SJSA1 (cell line): ENCODE results near the gene EML1. TPM values are rescaled to one million over a fixed set of nuclear protein-coding genes. Genes with fewer than 3 reads are reported as not detected.

Source experiments
- DNase-seq, 2 experiments: peaks; one replicate each; pipeline ENCODE4 v3.0.0-alpha.2; 2015 to 2020; ENCODE audit warnings: low spot score in 2 of 2, low read depth in 1 of 2
- H3K27ac ChIP-seq: fragments of 250-450 bp; sonication (Bioruptor Pico); 2 replicates; pipeline ENCODE4 v1.5.1; 2020; ENCODE audit warnings: mild to moderate bottlenecking, moderate library complexity
- H3K27me3 ChIP-seq: fragments of 250-450 bp; sonication (Bioruptor Pico); replicated peaks from 2 replicates; pipeline ENCODE4 v1.5.1; 2020; ENCODE audit warnings: mild to moderate bottlenecking, moderate library complexity
- H3K36me3 ChIP-seq: fragments of 250-450 bp; sonication (Bioruptor Pico); 2 replicates; pipeline ENCODE4 v1.5.1; 2020; ENCODE audit warnings: mild to moderate bottlenecking
- H3K4me1 ChIP-seq: fragments of 250-450 bp; sonication (Bioruptor Pico); replicated peaks from 2 replicates; pipeline ENCODE4 v1.6.1; 2021; ENCODE audit warnings: mild to moderate bottlenecking
- H3K4me3 ChIP-seq: fragments of 250-450 bp; sonication (Bioruptor Pico); 2 replicates; pipeline ENCODE4 v1.5.1; 2020; ENCODE audit warnings: mild to moderate bottlenecking
- H3K9me3 ChIP-seq: fragments of 250-450 bp; sonication (Bioruptor Pico); replicated peaks from 2 replicates; pipeline ENCODE4 v1.5.1; 2020; ENCODE audit warnings: mild to moderate bottlenecking
- total RNA-seq: library from RNA; depleted of rRNA; stranded (reverse); fragments of >200 nt; shearing (Covaris generic); gene quantifications from 2 replicates; pipeline ENCODE4 v1.2.3, GENCODE V29; 2014

Gene EML1
- total RNA-seq, 1 experiment from 2014 or later: 86.7 TPM

DNA sequence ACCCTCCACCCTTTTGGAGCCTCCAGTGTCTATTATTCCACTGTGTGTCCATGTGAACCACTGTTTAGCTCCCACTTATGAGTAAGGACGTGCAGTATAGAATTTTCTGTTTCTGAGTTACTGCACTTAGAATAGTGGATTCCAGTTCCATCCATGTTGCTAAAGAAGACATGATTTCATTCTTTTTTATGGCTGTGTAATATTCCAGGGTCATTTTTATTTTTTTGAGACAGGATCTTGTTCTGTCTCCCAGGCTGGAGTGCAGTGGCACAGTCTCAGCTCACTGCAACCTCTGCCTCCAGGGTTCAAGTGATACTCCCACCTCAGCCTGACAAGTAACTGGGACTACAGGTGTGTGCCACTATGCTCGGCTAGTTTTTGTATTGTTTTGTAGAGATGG is 31.6 kb downstream of the EML1 start:
- H3K4me1 ChIP-seq: no peaks in the 10 kb centered on the region
- no peak for DNase-seq
- no peaks in the 10 kb centered on the region for H3K27me3 ChIP-seq
- no peaks in the 10 kb centered on the region for H3K9me3 ChIP-seq
- H3K36me3 ChIP-seq: peaks cover 6% of the 10 kb centered on the region; the same call in 1 of the 2 replicates
- H3K27ac ChIP-seq: no peak overlapping the region
- H3K4me3 ChIP-seq: no peak overlapping the region

DNA sequence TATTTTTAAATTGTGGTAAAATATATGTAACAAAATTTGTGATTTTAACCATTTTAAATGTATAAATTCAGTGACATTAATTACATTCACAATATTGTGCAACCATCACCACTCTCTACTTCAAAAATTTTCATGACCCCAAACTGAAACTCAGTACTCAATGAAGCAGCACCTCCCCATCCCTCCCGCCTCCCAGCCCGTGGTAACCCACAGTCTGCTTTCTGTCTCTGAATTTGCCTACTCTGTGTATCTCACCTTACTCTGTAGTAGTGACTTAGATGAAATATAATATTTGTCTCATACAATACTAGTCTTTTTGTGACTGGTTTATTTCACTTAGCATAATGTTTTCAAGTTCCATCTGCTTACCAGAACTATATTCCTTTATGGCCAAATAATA is 36.2 kb downstream of the EML1 start:
- Histone ChIP-seq H3K27ac (no peak overlapping the region), H3K36me3 (peaks cover 4% of the 10 kb centered on the region; the same call in 1 of the 2 replicates), H3K4me3 (no peak overlapping the region), H3K27me3 (no peaks in the 10 kb centered on the region), H3K9me3 (no peaks in the 10 kb centered on the region), H3K4me1 (0 out of 2 replicates have a peak, but pooled peaks cover 5% of the 10 kb centered on the region)
- DNase-seq: no peak

DNA sequence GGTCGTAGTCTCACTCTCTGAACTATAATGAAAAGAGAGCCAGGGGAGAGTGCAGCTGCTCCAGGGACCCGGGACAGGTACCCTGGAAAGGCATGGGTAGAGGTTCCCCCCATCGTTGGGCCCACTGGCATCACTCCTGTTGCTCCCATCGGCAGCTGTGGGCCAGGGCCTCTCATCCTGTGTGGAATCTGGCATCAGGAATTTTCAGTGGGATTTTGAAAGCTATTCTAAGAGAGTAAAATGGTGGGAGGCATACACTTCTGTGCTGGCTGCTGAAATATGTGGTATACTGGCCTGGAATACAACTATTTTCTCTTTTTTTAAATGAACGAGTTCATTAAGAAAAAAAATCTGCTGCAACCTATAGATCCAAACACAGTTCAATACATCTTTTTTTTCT is 38.1 kb downstream of the EML1 start:
- Histone ChIP-seq H3K27ac (no peak overlapping the region), H3K4me1 (0 out of 2 replicates have a peak, but pooled peaks cover 5% of the 10 kb centered on the region), H3K36me3 (no peaks in the 10 kb centered on the region), H3K9me3 (no peaks in the 10 kb centered on the region), H3K27me3 (no peaks in the 10 kb centered on the region), H3K4me3 (no peak overlapping the region)
- no peak for DNase-seq

DNA sequence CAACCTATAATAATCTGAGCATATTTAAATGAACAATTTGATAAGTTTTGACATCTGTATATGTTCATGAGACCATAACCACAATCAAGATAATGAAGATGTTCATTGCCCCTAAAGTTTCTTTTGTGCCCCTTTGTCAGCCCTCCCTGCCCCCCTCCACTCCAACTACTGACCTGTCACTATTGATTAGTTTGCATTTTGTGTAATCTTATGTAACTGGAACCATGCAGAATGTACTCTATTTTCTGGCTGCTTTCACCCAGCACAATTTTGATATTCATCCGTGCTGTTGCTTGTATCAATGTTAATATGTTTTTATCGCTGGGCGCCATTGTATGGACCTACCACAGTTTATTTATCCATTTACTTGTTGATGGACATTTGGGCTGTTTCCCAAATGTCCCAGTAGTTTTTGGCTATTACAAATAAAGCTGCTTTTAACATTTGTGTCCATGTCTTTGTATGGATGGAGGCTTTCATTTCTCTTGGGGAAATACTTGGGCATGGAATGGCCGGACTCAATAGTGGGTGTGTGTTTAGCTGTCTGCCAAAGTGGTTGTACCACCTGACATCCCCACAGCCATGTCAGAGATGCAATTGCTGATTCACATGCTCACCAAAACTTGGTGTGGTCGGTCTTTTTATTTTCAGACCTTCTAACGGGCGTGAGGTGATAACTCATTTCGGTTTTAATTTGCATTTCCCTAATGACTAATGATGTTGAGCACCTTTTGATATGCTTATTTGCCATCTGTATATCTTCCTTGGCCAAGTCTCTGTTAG is 38.9 kb downstream of the EML1 start:
- Histone ChIP-seq H3K4me1 (0 out of 2 replicates have a peak, but pooled peaks cover 5% of the 10 kb centered on the region), H3K27me3 (no peaks in the 10 kb centered on the region), H3K4me3 (no peak overlapping the region), H3K27ac (no peak overlapping the region), H3K36me3 (no peaks in the 10 kb centered on the region), H3K9me3 (no peaks in the 10 kb centered on the region)
- DNase-seq: no peak

DNA sequence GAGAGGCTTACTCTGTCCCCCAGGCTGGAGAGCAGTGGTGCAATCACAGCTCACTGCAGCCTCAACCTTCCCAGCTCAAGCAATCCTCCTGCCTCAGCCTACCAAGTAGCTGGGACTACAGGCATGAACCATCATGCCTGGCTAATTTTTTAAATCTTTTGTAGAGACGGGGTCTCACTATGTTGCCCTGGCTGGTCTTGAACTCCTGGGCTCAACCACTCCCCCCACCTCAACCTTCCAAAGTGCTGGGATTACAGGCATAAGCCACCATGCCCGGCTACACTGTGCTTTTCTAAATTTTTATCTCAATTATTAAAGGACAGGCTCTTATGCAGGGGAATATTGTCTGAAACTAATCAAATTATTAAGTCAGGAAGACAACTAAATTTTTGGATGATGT is 44.6 kb downstream of the EML1 start:
- no peak for DNase-seq
- no peaks in the 10 kb centered on the region for H3K27me3 ChIP-seq
- H3K4me1 ChIP-seq: peaks cover 11% of the 10 kb centered on the region
- H3K36me3 ChIP-seq: no peaks in the 10 kb centered on the region
- no peaks in the 10 kb centered on the region for H3K9me3 ChIP-seq
- no peak overlapping the region for H3K27ac ChIP-seq
- H3K4me3 ChIP-seq: no peak overlapping the region

DNA sequence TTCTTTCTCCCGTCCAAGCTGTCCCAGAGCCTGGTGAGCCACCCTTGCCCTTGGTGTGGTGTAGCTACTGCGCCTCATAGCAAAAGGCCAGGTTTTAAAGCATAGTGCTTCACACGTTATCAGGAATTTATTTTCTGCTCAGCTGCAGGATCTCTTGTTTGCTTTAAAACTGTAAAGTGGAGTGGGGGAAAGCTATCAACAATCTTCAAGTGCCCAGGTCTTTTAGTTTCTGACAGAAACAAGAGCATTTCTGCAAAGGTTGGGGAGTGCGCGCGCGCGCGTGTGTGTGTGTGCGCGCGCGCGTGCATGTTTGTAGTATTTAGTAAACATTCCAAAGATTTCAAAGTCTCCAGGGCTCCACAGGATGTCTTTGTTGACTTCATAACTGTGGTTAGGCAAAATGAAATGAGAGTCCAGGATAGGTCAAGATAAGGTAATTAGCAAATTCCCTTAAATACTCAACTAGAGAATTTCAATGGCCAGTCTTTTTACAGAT is 45.5 kb downstream of the EML1 start:
- Histone ChIP-seq H3K4me3 (no peak overlapping the region), H3K4me1 (peaks cover 11% of the 10 kb centered on the region), H3K36me3 (no peaks in the 10 kb centered on the region), H3K27ac (peak overlapping the region; percentile 61), H3K9me3 (no peaks in the 10 kb centered on the region), H3K27me3 (no peaks in the 10 kb centered on the region)
- peak; percentile 63 to 72 for DNase-seq

DNA sequence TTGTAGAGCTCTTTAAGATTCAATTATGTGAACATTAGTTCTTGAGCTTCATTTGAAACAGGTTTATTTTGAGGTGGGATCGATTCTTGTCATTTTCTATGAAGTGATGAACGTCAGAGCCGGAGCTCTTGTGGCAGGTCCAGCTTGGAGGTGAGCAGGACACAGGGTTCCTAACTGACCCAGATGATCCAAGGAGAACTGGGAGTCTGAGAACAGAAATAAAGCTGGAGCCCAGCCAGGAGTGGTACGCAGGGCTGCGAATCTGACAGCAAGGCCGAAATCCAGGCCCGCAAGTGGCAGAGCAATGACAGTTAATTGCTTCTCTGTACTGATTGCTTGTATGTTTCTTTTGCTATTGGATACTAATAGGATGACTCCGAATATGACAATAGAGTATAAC is 46.5 kb downstream of the EML1 start:
- Histone ChIP-seq H3K27me3 (no peaks in the 10 kb centered on the region), H3K36me3 (no peaks in the 10 kb centered on the region), H3K4me3 (no peak overlapping the region)

DNA sequence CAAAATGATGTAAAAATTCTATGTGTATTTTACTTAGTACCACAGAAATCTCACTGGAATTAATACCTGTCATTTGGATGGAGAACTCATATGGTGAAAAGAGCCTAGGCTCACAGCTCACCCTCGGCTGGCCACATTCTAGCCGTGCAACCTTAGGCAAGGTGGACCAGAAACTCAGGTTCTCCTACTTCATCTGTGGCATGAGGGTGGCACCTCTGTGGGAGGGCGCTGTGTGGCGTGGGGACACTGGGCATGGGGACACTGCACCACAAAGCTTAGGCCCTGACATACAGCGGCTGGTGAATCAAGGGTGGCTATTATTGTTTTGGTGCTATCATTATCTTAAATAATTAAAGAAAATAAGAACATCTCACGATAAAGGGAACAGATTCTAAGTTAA is 47.1 kb downstream of the EML1 start:
- no peak for DNase-seq
- Histone ChIP-seq H3K27ac (no peak overlapping the region), H3K4me1 (peaks cover 11% of the 10 kb centered on the region), H3K4me3 (no peak overlapping the region), H3K27me3 (no peaks in the 10 kb centered on the region), H3K9me3 (no peaks in the 10 kb centered on the region), H3K36me3 (no peaks in the 10 kb centered on the region)

More for the DNA sequence above, 46.5 kb downstream of the EML1 start:
- Histone ChIP-seq H3K4me1 (peaks cover 11% of the 10 kb centered on the region), H3K27ac (peak overlapping the region; percentile 61; the same call in 1 of the 2 replicates), H3K9me3 (no peaks in the 10 kb centered on the region)
- no peak for DNase-seq

DNA sequence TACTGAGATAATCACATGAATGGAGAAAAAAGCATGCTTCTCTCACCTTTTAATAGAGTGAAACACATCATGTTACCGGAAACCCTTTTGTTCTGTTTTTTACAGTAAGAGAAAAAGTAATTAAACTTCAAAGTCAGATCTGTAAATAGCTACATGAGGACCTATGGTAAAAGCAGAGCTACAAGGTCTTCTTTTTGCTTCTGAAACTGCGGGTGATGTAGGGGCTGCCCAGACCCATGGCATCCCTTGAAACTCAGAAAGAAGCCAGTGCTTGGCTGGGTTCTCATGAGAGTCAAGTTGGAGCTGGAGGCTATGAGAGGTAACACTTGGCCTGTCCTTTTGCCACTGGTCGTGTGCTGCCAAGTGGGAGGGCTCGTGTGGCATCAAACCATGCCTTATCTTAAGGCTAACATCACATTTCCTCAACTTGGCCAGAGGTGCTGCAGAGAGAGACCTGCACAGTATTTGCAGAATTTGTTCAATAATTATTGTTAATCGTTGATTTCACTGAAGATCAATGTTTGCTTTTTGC is 47.6 kb downstream of the EML1 start:
- Histone ChIP-seq H3K4me1 (peaks cover 11% of the 10 kb centered on the region), H3K4me3 (no peak overlapping the region), H3K36me3 (no peaks in the 10 kb centered on the region), H3K27me3 (no peaks in the 10 kb centered on the region), H3K27ac (no peak overlapping the region), H3K9me3 (no peaks in the 10 kb centered on the region)
- DNase-seq: no peak

DNA sequence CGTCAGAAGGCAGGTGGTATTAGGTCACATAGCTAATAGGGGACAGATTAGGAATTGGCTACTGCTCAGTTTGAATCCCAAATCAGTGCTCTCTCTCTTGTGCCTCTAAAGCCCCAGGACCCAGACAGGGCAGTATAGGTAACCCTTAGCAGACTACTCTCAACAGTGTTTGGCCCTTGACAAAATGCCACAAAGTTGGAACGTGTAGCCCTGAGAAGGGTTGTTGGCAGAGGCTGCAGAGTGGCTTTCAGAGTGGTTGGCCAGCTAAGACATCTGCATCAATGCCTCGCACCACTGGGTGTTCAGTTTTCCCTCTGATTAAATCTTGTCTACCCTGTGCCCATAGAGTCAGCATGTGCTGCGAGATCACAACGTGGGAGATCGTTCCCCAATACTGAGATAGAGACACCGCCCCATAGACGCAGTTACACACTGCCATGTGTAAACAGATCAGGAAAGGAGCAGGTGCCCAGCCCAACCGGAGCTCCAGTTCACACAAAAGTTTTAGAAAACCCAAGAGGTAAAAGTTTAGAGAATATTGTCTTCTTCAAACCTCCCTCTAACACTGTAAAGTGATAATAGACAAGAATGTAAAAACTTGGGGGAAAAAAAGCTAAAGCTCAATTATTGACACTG is 48.3 kb downstream of the EML1 start:
- H3K36me3 ChIP-seq: no peaks in the 10 kb centered on the region
- H3K4me1 ChIP-seq: peaks cover 11% of the 10 kb centered on the region
- no peaks in the 10 kb centered on the region for H3K27me3 ChIP-seq
- DNase-seq: no peak
- H3K27ac ChIP-seq: no peak overlapping the region
- H3K4me3 ChIP-seq: no peak overlapping the region
- no peaks in the 10 kb centered on the region for H3K9me3 ChIP-seq

DNA sequence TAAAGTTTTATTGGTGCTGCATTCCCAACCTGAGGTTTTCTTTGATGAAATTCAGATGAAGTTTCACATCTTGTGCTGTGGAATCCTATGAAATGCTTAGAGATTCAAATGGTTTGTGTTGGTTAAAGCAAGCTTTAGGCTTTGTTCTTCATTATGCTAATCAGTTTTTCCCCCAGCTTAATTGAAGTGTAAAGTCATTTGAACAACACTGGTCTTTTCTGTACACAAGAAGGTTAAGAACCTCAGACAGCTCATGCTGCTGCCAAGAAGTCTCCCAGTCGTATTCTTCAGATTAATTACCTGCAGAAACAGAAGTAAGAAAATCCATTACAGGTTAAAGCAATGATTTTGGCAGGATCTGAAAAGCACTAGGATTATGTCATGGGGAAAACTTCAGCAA is 48.9 kb downstream of the EML1 start:
- no peak for DNase-seq
- Histone ChIP-seq H3K4me1 (peaks cover 11% of the 10 kb centered on the region), H3K36me3 (no peaks in the 10 kb centered on the region), H3K4me3 (no peak overlapping the region), H3K9me3 (no peaks in the 10 kb centered on the region), H3K27ac (no peak overlapping the region), H3K27me3 (no peaks in the 10 kb centered on the region)

DNA sequence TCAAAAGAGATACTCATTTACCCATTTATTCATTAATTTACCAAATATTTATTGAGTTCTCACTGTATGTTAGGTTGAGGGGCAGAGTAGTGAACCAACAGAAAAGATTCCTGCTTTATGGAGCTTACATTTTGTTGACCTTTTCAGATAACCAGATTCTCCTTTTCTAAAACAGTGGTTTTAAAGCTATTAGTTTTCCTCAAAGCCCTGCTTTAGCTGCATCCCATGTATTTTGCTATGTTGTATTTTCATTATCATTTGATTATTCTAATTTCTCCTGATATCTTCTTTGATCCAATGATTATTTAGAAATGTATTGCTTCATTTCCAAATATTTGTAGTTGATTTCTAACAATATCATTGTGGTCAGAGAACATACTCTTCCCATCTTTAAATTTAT is 53.6 kb downstream of the EML1 start:
- Histone ChIP-seq H3K27me3 (no peaks in the 10 kb centered on the region), H3K4me3 (no peak overlapping the region), H3K36me3 (peaks cover 12% of the 10 kb centered on the region), H3K9me3 (no peaks in the 10 kb centered on the region), H3K27ac (no peak overlapping the region), H3K4me1 (no peaks in the 10 kb centered on the region)
- DNase-seq: no peak

DNA sequence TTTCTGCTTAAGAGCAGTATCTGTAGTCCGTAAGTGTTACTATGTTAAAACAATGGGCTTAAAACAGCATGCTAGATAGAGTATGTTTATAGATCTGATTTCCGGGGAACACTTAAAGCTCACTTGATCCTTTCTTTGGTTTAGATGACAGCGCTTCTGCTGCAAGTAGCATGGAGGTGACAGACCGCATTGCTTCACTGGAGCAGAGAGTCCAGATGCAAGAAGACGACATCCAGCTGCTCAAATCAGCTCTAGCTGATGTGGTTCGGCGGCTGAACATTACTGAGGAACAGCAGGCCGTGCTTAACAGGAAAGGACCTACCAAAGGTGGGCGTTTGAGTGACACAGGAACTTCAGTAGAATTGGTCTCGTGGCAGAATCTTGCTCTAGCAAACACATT is 57.5 kb downstream of the EML1 start:
- peaks cover 26% of the 10 kb centered on the region for H3K36me3 ChIP-seq
- no peaks in the 10 kb centered on the region for H3K27me3 ChIP-seq
- H3K27ac ChIP-seq: no peak overlapping the region
- no peak overlapping the region for H3K4me3 ChIP-seq
- H3K9me3 ChIP-seq: no peaks in the 10 kb centered on the region
- DNase-seq: no peak
- no peaks in the 10 kb centered on the region for H3K4me1 ChIP-seq

DNA sequence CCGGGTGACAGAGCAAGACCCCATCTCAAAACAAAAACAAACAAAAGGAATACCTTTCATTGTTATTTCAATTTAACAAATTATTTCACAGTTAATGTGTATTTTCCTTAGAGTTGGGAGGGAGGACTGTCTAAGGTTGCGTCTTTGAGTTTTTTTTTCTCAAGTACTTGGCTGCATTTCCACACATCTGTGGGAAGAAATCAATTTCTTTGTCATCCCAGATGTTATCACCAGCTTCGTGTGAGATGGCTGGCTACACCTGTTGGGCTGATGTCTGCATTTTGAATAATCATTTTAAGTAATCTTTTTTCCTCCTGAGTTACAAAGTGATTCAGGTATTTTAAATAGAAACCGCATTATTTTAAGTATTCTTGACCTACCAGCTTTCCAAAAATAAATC is 59.4 kb downstream of the EML1 start:
- no peaks in the 10 kb centered on the region for H3K27me3 ChIP-seq
- no peak overlapping the region for H3K27ac ChIP-seq
- H3K9me3 ChIP-seq: no peaks in the 10 kb centered on the region
- H3K36me3 ChIP-seq: peaks cover 26% of the 10 kb centered on the region
- DNase-seq: no peak
- H3K4me3 ChIP-seq: no peak overlapping the region
- H3K4me1 ChIP-seq: no peaks in the 10 kb centered on the region
